Measurements from ENCODE around the gene PRCC.

PRCC gene

DNA sequence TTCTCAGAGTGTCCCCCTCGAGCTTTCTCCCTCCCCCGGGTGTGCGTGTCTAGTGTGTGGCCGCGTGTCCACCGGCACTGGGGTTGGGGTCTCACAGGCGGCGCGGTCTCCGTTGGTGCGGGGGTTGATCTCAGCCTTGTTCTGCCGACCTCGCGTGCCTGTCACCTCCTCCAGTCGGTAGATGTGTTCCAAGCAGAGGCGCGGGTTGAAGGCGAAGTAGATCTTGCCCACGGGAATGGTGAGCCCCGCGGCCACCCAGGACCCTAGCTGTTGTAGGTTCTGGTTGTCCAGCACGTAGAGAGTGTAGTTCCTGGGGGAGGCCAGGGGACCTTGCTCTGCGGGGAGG lies 81.8 kb downstream of the PRCC start:
- no peak overlapping the region for H3K9ac ChIP-seq (ENCODE audit: low read depth in 1 of 2, low read length in 2 of 2)
- no peak overlapping the region for H3K4me3 ChIP-seq (ENCODE audit: low read length in 2 of 2)
- H3K27ac ChIP-seq (ENCODE audit: low read depth in 2 of 2, low read length in 2 of 2), result no peak overlapping the region
- peaks cover 9 to 43% of the 10 kb centered on the region in 2 donors for H3K27me3 ChIP-seq (ENCODE audit: control insufficient read depth in 2 of 2, insufficient read depth in 2 of 2, low read length in 2 of 2)
- H3K36me3 ChIP-seq (ENCODE audit: control insufficient read depth in 2 of 2, insufficient read depth in 2 of 2, low read length in 2 of 2), result no peaks in the 10 kb centered on the region
- no peaks in the 10 kb centered on the region for H3K4me1 ChIP-seq (ENCODE audit: control insufficient read depth in 2 of 2, insufficient read depth in 2 of 2, low read length in 2 of 2)
- H3K9me3 ChIP-seq (ENCODE audit: control insufficient read depth in 2 of 2, low read length in 2 of 2), result no peaks in the 10 kb centered on the region

All from mucosa of rectum (tissue), 2 donors.